Globus pallidus (tissue), 1 donor: ENCODE results near the gene TRIM69.
"Not testable (repeated sequence)": the region's sequence is repeated elsewhere in the genome, so short reads cannot be mapped to it uniquely, and the experiment has no call there.

Experiments
- DNase-seq: peaks from one replicate; pipeline ENCODE4 v3.0.0-alpha.2; 2015; ENCODE audit warnings: low spot score

The TRIM69 gene

GRCh38 chr15:44739222-44739847, 3.0 kb downstream of the TRIM69 start:
- not testable (repeated sequence) for DNase-seq

- DNase-seq = not testable (repeated sequence)
Observed at GRCh38 chr15:44743454-44743853, 7.1 kb downstream of the TRIM69 start.

- no peak for DNase-seq
Observed at GRCh38 chr15:44753345-44753744, 17.0 kb downstream of the TRIM69 start.

- DNase-seq = no peak
Observed at GRCh38 chr15:44763187-44763586, 26.9 kb downstream of the TRIM69 start.

- DNase-seq = no peak
Observed at GRCh38 chr15:44763848-44764247, 27.5 kb downstream of the TRIM69 start.

GRCh38 chr15:44765036-44765435, 28.7 kb downstream of the TRIM69 start:
- no peak for DNase-seq

- DNase-seq = no peak
Observed at GRCh38 chr15:44769521-44769920, 33.2 kb downstream of the TRIM69 start.

GRCh38 chr15:44770715-44771114, 34.4 kb downstream of the TRIM69 start:
- not testable (repeated sequence) for DNase-seq

GRCh38 chr15:44775953-44776352, 39.6 kb downstream of the TRIM69 start:
- peak; percentile 83 for DNase-seq

GRCh38 chr15:44779761-44780160, 43.4 kb downstream of the TRIM69 start:
- no peak for DNase-seq

GRCh38 chr15:44780608-44781007, 44.3 kb downstream of the TRIM69 start:
- no peak for DNase-seq

- DNase-seq = no peak
Observed at GRCh38 chr15:44781128-44781810, 44.9 kb downstream of the TRIM69 start.

GRCh38 chr15:44782516-44782915, 46.2 kb downstream of the TRIM69 start:
- DNase-seq = no peak

- not testable (repeated sequence) for DNase-seq
Observed at GRCh38 chr15:44784918-44785274, 48.6 kb downstream of the TRIM69 start.

GRCh38 chr15:44788748-44789147, 52.4 kb downstream of the TRIM69 start:
- DNase-seq = no peak

GRCh38 chr15:44790215-44790614, 53.9 kb downstream of the TRIM69 start:
- no peak for DNase-seq

GRCh38 chr15:44790656-44791055, 54.3 kb downstream of the TRIM69 start:
- DNase-seq = no peak

- no peak for DNase-seq
Observed at GRCh38 chr15:44792715-44793114, 56.4 kb downstream of the TRIM69 start.

GRCh38 chr15:44794072-44794471, 57.7 kb downstream of the TRIM69 start:
- DNase-seq = no peak

- DNase-seq = no peak
Observed at GRCh38 chr15:44796508-44796907, 60.2 kb downstream of the TRIM69 start.

- DNase-seq = no peak
Observed at GRCh38 chr15:44798826-44799225, 62.5 kb downstream of the TRIM69 start.

GRCh38 chr15:44801364-44801763, 65.0 kb downstream of the TRIM69 start:
- no peak for DNase-seq

GRCh38 chr15:44801797-44802196, 65.5 kb downstream of the TRIM69 start:
- no peak for DNase-seq

- DNase-seq = no peak
Observed at GRCh38 chr15:44802336-44802735, 66.0 kb downstream of the TRIM69 start.
